ENCODE measurements around the gene TMEM232. TPM values are rescaled to one million over a fixed set of nuclear protein-coding genes. Genes with fewer than 3 reads are reported as not detected.

The TMEM232 gene
- total RNA-seq, 1 experiment from 2014 or later: 1.6 TPM

DNA sequence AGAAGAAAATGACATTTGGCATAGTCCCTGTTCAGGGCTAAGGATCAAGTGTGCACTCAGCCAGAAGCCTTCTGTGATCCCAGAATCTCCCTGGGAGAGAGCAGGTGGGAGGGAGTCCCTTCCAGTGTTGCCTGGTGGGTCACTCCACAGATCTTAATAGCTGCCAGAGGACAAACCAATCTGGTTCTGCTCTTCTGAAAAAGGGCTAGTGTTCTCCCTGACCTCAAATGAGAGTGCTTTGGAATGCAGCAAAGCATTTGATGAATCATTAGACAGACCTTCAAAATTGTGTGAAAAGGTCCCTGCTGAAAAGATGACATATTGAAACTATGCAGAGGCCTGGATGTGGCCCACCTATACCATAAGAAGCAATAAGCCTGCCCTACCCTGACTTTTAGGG lies 339.7 kb downstream of the TMEM232 start:
- H3K4me2 ChIP-seq (ENCODE audit: insufficient read depth, insufficient read length, low read length): no peak overlapping the region
- H3K18ac ChIP-seq (ENCODE audit: insufficient read length, low read depth, low read length): no peak overlapping the region
- H2BK15ac ChIP-seq (ENCODE audit: low read depth, low read length): no peak overlapping the region
- H2BK120ac ChIP-seq (ENCODE audit: low read depth, low read length, poor library complexity, severe bottlenecking): no peak overlapping the region
- no peak overlapping the region for H2AFZ ChIP-seq (ENCODE audit: low read length)
- Mint-ChIP-seq H3K27ac (no peak overlapping the region), H3K27me3 (ENCODE audit: low read depth) (no peaks in the 10 kb centered on the region), H3K4me1 (peaks cover 9 to 18% of the 10 kb centered on the region in 2 experiments), H3K9me3 (peaks cover 0 to 3% of the 10 kb centered on the region in 2 experiments; a peak in 1 of 5 replicates), H3K36me3 (ENCODE audit: insufficient read depth in 1 of 3, low read depth in 3 of 3) (no peaks in the 10 kb centered on the region), H3K4me3 (no peak overlapping the region)
- no peak overlapping the region for H4K91ac ChIP-seq (ENCODE audit: insufficient read length, low read depth, low read length)
- DNase-seq: no peak
- H3K14ac ChIP-seq (ENCODE audit: insufficient read depth, low read length): no peak overlapping the region
- no peaks in the 10 kb centered on the region for H3K23me2 ChIP-seq (ENCODE audit: insufficient read length, low read depth, low read length, poor library complexity, severe bottlenecking)
- H4K8ac ChIP-seq (replicated peaks; ENCODE audit: insufficient read length, low read depth, low read length): no peak overlapping the region
- H4K5ac ChIP-seq (ENCODE audit: insufficient read length, low read depth, low read length): no peak overlapping the region
- H3K4me1 ChIP-seq (ENCODE audit: insufficient read depth, low read length): peaks cover 4% of the 10 kb centered on the region; the same call in 1 of the 2 replicates
- no peaks in the 10 kb centered on the region for H4K20me1 ChIP-seq (ENCODE audit: control insufficient read depth, insufficient read depth, insufficient read length)
- no peak overlapping the region for H3K27ac ChIP-seq (ENCODE audit: insufficient read length, low read depth, low read length)
- H3K9ac ChIP-seq (ENCODE audit: extremely low read depth, insufficient read length, low read length): no peak overlapping the region
- no peak overlapping the region for H2BK20ac ChIP-seq (ENCODE audit: low read depth, low read length, poor library complexity, severe bottlenecking)
- H3K9me3 ChIP-seq (ENCODE audit: control insufficient read depth, low read depth, low read length): no peaks in the 10 kb centered on the region
- no peak overlapping the region for H2BK5ac ChIP-seq (ENCODE audit: insufficient read length, low read length)
- H3K56ac ChIP-seq (ENCODE audit: insufficient read length, low read depth, low read length): no peak overlapping the region
- no peak overlapping the region for H3K23ac ChIP-seq (ENCODE audit: insufficient read length, low read depth, low read length)
- H3K79me2 ChIP-seq (ENCODE audit: insufficient read depth, low read length): no peaks in the 10 kb centered on the region
- H2BK12ac ChIP-seq (ENCODE audit: insufficient read length, low read depth, low read length): no peak overlapping the region
- H3K4ac ChIP-seq (ENCODE audit: low read depth, low read length): no peak overlapping the region
- H3K79me1 ChIP-seq (ENCODE audit: insufficient read depth, low read depth, low read length, poor library complexity, severe bottlenecking): no peaks in the 10 kb centered on the region
- H2AK5ac ChIP-seq (ENCODE audit: insufficient read length, low read length): no peak overlapping the region
- TF ChIP-seq, protein P1, sequence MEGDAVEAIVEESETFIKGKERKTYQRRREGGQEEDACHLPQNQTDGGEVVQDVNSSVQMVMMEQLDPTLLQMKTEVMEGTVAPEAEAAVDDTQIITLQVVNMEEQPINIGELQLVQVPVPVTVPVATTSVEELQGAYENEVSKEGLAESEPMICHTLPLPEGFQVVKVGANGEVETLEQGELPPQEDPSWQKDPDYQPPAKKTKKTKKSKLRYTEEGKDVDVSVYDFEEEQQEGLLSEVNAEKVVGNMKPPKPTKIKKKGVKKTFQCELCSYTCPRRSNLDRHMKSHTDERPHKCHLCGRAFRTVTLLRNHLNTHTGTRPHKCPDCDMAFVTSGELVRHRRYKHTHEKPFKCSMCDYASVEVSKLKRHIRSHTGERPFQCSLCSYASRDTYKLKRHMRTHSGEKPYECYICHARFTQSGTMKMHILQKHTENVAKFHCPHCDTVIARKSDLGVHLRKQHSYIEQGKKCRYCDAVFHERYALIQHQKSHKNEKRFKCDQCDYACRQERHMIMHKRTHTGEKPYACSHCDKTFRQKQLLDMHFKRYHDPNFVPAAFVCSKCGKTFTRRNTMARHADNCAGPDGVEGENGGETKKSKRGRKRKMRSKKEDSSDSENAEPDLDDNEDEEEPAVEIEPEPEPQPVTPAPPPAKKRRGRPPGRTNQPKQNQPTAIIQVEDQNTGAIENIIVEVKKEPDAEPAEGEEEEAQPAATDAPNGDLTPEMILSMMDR (conservative IDR thresholded peaks at IDR 0.05): no peak
- no peak overlapping the region for H3T11ph ChIP-seq (ENCODE audit: low read length)
- no peaks in the 10 kb centered on the region for H3K27me3 ChIP-seq (ENCODE audit: insufficient read depth, low read length)

Data from H9 (cell line).